Chondrocyte (in vitro differentiated cells): ENCODE measurements around the gene SNN. TPM values are rescaled to one million over a fixed set of nuclear protein-coding genes. Genes with fewer than 3 reads are reported as not detected.

Experiments
- DNase-seq: peaks from one replicate; pipeline ENCODE4 v3.0.0; 2021; ENCODE audit warnings: mixed read lengths, low spot score
- H3K27ac Mint-ChIP-seq: one replicate; pipeline ENCODE4 v1.8.0; 2021; ENCODE audit warnings: mild to moderate bottlenecking, moderate library complexity, mixed read lengths; ENCODE audit not compliant: unreplicated experiment
- H3K27me3 Mint-ChIP-seq: 2 replicates; pipeline ENCODE4 v1.8.0; 2021; ENCODE audit warnings: low read depth, mixed read lengths
- H3K36me3 Mint-ChIP-seq: 2 replicates; pipeline ENCODE4 v1.8.0; 2021; ENCODE audit warnings: low read depth, mixed read lengths
- H3K4me1 Mint-ChIP-seq: 2 replicates; pipeline ENCODE4 v1.8.0; 2021; ENCODE audit warnings: low read depth, mild to moderate bottlenecking, mixed read lengths
- H3K4me3 Mint-ChIP-seq: one replicate; pipeline ENCODE4 v1.8.0; 2021; ENCODE audit warnings: mild to moderate bottlenecking, moderate library complexity, mixed read lengths; ENCODE audit not compliant: unreplicated experiment
- H3K9me3 Mint-ChIP-seq: 2 replicates; pipeline ENCODE4 v1.8.0; 2021; ENCODE audit warnings: low read depth, mixed read lengths
- long read RNA-seq: library from polyadenylated mRNA; stranded (forward); transcript quantifications from one replicate; pipeline ENCODE4 v2.0.0, GENCODE V29; 2021
- total RNA-seq: library from RNA; stranded (reverse); gene quantifications from 3 replicates; pipeline ENCODE4 v1.2.1, GENCODE V29; 2021
- TF ChIP-seq, protein P1 (sequence below): fragments of 200-600 bp; sonication (generic); IDR thresholded peaks from 2 replicates; pipeline ENCODE4 v1.5.0; 2021; ENCODE audit warnings: antibody characterized with exemption, mild to moderate bottlenecking, moderate library complexity

Gene SNN
- 12.5 to 15.3 TPM (median 14.0 TPM) in 3 replicates for total RNA-seq
- long read RNA-seq, transcript SNN-201 (2 exons, 3,312 nt) = major isoform, 41 of 59 reads
- long read RNA-seq, partial matches to known transcripts = 0 of 59 reads
- long read RNA-seq, other reads (novel, unspliced or antisense) = 18 of 59 reads

DNA sequence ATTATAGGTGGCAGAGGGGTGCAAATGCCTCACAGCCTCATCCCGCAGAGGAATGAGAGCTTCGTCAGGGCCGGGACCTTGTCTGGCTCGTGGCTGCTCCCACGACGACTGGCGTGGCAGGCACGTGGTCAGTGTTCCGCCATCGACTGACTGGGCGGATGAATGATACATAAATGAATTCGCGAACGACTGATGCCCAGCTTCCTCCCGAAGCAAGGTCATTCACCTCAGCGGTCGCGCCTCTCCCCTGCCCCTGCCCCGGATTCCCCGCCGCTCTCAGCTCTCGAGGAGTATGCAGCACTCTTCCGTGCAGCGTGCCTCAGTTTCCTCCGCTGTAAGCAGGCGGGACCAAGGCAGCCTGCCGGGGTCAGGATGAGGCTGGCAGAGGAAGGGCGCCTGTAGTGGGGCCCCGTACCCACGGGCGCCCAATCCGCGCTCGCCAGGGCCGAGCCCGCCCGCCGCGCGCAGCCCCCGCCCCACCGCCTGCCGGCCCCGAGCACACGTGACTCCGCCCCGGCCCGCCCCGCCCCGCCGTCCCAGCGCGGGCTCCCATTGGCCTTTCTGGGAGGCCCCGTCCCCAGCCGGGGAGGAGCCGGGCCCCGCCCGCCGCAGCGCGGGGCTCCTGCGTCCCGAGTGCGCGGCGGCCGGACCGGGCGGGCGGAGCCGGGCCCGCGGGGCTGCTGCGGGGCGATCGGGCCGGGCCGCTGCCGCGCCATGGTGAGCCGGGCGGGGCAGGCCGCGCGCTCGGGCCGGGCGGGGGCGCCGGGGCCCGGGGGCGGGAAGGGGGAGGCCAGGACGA lies at the start of gene SNN:
SNN (plus strand) TSS at position 632 of the 799 bp plus-strand sequence. CDS start 7,605 bp downstream, outside the sequence.
- no peak for DNase-seq
- Mint-ChIP-seq H3K9me3 (no peaks in the 10 kb centered on the region), H3K36me3 (no peaks in the 10 kb centered on the region), H3K4me3 (peak within 1 kb of the TSS; percentile 67), H3K27ac (no peak within 1 kb of the TSS), H3K27me3 (no peaks in the 10 kb centered on the region), H3K4me1 (peaks cover 19% of the 10 kb centered on the region)
- TF ChIP-seq, protein P1, sequence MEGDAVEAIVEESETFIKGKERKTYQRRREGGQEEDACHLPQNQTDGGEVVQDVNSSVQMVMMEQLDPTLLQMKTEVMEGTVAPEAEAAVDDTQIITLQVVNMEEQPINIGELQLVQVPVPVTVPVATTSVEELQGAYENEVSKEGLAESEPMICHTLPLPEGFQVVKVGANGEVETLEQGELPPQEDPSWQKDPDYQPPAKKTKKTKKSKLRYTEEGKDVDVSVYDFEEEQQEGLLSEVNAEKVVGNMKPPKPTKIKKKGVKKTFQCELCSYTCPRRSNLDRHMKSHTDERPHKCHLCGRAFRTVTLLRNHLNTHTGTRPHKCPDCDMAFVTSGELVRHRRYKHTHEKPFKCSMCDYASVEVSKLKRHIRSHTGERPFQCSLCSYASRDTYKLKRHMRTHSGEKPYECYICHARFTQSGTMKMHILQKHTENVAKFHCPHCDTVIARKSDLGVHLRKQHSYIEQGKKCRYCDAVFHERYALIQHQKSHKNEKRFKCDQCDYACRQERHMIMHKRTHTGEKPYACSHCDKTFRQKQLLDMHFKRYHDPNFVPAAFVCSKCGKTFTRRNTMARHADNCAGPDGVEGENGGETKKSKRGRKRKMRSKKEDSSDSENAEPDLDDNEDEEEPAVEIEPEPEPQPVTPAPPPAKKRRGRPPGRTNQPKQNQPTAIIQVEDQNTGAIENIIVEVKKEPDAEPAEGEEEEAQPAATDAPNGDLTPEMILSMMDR = no peak

DNA sequence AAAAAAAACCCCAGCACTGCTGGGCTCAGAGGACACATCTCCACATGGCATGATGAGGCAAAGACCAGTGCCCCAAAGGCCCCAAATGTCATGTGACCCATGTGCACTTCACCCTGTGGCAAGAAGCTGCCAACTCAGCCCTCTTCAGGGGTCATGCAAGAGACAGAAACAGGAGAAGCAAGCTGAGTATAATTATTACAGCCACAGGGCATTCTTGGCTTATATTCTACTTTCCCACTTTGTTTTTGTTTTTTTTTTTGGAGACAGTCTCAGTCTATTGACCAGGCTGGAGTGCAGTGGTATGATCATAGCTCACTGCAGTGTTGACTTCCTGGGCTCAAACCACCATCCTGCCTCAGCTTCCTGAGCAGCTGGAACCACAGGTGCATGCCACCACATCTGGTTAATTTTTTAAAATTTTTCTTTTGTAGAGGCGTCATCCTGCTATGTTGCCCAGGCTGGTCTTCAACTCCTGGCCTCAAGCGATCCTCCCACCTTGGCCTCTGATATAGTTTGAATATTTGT lies 48.9 kb upstream of the SNN start:
- Mint-ChIP-seq H3K27me3 (no peaks in the 10 kb centered on the region), H3K4me1 (peaks cover 31% of the 10 kb centered on the region), H3K27ac (peak overlapping the region; percentile 41), H3K36me3 (peaks cover 1% of the 10 kb centered on the region), H3K9me3 (peaks cover 4% of the 10 kb centered on the region), H3K4me3 (no peak overlapping the region)
- DNase-seq = no peak
- TF ChIP-seq, protein P1 = no peak

DNA sequence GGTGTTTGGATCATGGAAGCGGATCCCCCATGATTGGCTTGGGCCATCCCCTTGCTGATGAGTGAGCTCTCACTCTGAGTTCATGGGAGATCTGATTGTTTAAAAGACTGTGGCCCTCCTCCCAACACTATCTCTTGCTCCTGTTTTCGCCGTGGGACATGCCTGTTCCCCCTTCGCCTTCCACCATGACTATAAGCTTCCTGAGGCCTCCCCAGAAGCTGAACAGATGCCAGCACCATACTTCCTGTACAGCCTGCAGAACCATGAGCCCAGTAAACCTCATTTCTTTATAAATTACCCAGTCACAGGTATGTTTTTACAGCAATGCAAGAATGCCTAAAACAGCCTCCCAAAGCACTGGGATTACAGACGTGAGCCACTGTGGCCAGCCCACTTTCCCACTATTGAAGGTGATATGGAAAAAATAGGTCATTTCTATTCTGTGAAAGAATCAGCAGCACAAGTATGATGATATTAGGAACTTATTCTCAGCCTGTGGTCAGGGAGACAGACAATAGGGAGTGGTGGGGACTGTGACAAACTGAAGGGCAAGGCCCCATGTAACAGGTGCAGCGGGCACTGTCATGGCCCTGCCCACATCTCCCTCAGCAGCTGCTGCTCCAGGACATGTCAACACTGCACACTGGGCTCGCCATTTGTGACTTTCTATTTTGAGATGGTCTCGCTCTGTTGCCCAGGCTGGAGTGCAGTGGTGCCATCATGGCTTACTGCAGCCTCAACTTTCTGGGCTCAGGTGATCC lies 47.8 kb upstream of the SNN start:
- H3K4me3 Mint-ChIP-seq = no peak overlapping the region
- DNase-seq = no peak
- TF ChIP-seq, protein P1 = no peak
- peaks cover 1% of the 10 kb centered on the region for H3K36me3 Mint-ChIP-seq
- peaks cover 4% of the 10 kb centered on the region for H3K9me3 Mint-ChIP-seq
- no peak overlapping the region for H3K27ac Mint-ChIP-seq
- no peaks in the 10 kb centered on the region for H3K27me3 Mint-ChIP-seq
- H3K4me1 Mint-ChIP-seq = peaks cover 30% of the 10 kb centered on the region

DNA sequence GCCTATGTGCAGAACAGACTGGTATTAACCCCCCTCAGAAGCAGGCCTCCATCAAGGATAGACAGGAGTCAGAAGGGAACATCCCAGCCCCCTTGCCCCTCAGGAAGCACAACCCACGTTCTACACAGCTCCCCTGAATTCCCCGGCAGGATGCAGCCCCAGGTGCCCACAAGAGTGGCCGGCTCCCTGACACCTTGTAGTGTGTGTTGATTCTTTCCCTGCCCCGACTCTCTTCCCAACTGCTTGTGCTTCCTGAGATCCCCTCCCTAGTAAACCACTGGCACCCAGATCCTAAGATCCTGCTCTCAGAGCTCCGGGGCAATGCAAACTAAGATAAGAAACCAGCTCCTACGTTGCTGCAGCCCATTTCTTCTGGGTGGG lies 46.7 kb upstream of the SNN start:
- no peak for DNase-seq
- peaks cover 4% of the 10 kb centered on the region for H3K9me3 Mint-ChIP-seq
- H3K4me3 Mint-ChIP-seq = no peak overlapping the region
- H3K27ac Mint-ChIP-seq = peak overlapping the region; percentile 87
- TF ChIP-seq, protein P1 = no peak
- H3K4me1 Mint-ChIP-seq = peaks cover 36% of the 10 kb centered on the region
- H3K27me3 Mint-ChIP-seq = no peaks in the 10 kb centered on the region
- peaks cover 1% of the 10 kb centered on the region for H3K36me3 Mint-ChIP-seq
